PFSK-1 (cell line): Measurements from ENCODE around the gene GNG7.
A peak's percentile ranks its signal among the peaks of the same experiment; 100 is the strongest.

Experiments used
- FOXP2 ChIP-seq: optimal IDR thresholded peaks from 2 replicates; pipeline ENCODE3; 2011; ENCODE audit warnings: borderline replicate concordance, control low read depth, inconsistent platforms; ENCODE audit not compliant: insufficient read depth; ENCODE audit errors: extremely low read length, extremely low read depth
- POLR2AphosphoS5 ChIP-seq: IDR thresholded peaks from 2 replicates; pipeline ENCODE4 v1.6.1; 2012; ENCODE audit warnings: low read depth, mild to moderate bottlenecking, control low read depth, low read length, moderate library complexity
- SIN3A ChIP-seq: IDR thresholded peaks from 2 replicates; pipeline ENCODE4 v1.6.1; 2012; ENCODE audit warnings: mild to moderate bottlenecking, low read length, moderate library complexity, borderline replicate concordance; ENCODE audit not compliant: insufficient read depth
- TAF1 ChIP-seq: IDR thresholded peaks from 2 replicates; pipeline ENCODE4 v1.6.1; 2012; ENCODE audit warnings: low read length, control low read depth, borderline replicate concordance; ENCODE audit not compliant: insufficient read depth
- TF ChIP-seq, protein P1 (sequence below), 2 experiments: IDR thresholded peaks; 2 replicates each; pipeline versions ENCODE4 v1.6.1 to v1.8.0; 2011 to 2012; ENCODE audit warnings: low read depth in 2 of 2, low read length in 2 of 2, control low read depth in 1 of 2, inconsistent platforms in 1 of 2, mild to moderate bottlenecking in 1 of 2, moderate library complexity in 1 of 2; ENCODE audit not compliant: insufficient read depth in 1 of 2

The GNG7 gene

GRCh38 chr19:2546128-2547032 is 156.1 kb downstream of the GNG7 start:
- TF ChIP-seq SIN3A, result no peak
- peak; percentile 23 for TF ChIP-seq FOXP2

DNA sequence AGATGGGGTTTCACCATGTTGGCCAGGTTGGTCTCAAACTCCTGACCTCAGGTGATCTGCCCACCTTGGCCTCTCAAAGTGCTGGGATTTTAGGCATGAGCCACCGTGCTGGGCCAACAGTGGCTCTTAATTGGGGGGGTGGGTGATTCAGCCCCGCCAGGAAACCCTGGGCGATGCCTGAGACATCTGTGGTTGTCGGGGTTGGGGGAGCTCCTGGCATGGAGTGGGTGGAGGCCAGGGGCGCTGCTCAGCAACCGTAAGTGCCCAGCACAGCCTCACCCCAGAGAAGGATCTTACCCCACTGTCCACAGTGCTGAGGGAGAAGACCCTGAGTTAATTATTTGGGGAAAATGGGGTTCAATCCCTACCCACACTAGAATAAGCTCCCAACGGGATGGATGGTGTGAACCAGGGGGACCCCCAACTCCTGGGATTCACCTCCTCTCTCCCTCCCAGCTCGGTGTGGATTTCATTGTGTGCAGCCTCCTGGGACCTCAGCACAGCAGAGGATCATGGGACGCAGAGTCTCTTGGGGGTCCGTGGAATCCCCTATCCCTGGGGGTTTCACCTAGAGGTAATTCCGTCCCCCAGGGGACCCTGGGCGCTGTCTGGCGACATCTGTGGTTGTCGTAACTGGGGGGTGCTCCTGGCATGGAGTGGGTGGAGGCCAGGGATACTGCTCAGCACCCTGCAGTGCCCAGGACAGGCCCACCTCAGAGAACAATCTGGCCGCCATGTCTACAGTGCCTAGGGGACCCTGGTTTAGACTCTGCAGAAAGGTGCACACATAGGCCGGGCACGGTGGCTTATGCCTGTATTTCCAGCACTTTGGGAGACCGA is 157.7 kb downstream of the GNG7 start:
- TF ChIP-seq TAF1 (no peak), POLR2AphosphoS5 (no peak), SIN3A (no peak), FOXP2 (no peak)
- TF ChIP-seq, protein P1, sequence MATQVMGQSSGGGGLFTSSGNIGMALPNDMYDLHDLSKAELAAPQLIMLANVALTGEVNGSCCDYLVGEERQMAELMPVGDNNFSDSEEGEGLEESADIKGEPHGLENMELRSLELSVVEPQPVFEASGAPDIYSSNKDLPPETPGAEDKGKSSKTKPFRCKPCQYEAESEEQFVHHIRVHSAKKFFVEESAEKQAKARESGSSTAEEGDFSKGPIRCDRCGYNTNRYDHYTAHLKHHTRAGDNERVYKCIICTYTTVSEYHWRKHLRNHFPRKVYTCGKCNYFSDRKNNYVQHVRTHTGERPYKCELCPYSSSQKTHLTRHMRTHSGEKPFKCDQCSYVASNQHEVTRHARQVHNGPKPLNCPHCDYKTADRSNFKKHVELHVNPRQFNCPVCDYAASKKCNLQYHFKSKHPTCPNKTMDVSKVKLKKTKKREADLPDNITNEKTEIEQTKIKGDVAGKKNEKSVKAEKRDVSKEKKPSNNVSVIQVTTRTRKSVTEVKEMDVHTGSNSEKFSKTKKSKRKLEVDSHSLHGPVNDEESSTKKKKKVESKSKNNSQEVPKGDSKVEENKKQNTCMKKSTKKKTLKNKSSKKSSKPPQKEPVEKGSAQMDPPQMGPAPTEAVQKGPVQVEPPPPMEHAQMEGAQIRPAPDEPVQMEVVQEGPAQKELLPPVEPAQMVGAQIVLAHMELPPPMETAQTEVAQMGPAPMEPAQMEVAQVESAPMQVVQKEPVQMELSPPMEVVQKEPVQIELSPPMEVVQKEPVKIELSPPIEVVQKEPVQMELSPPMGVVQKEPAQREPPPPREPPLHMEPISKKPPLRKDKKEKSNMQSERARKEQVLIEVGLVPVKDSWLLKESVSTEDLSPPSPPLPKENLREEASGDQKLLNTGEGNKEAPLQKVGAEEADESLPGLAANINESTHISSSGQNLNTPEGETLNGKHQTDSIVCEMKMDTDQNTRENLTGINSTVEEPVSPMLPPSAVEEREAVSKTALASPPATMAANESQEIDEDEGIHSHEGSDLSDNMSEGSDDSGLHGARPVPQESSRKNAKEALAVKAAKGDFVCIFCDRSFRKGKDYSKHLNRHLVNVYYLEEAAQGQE (IDR thresholded peaks at IDR 0.05; ENCODE audit: insufficient read depth in 1 of 2, low read depth in 2 of 2, low read length in 2 of 2), result no peak

- TF ChIP-seq SIN3A (no peak), POLR2AphosphoS5 (0 out of 2 replicates have a peak, but pooled peaks have one; percentile 40), FOXP2 (peak; percentile 70), TAF1 (0 out of 2 replicates have a peak, but pooled peaks have one; percentile 54)
Observed at GRCh38 chr19:2543463-2544442, 158.7 kb downstream of the GNG7 start.

DNA sequence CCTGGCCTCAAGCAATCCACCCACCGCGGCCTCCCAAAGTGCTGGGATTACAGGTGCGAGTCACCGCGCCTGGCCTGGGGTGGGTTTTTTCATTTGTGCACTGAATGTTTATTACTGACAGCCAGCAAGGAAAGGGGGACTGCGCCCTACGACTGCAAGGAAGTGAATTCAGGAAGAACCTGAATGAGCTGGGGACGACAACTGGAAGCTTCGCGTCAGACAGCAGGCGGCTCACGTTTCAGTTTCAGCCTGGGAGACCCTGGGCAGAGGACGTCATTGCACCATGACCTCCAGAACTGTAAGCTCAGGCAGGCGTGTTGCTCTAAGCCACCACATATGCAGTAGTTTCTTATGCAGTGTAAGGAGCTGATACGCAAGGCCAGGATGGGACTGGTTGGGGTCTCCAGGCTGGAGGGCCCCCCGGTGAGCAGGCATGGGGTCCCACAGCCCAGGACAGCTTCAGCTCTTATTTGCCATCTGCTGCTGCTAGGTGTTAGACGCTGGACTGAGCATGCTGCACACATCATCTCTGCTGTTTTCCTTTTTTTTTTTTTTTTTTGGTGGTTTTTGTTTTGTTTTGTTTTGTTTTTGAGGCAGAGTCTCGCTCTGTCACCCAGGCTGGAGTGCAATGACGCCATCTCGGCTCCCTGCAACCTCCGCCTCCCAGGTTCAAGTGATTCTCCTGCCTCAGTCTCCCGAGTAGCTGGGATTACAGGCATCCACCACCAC is 160.0 kb downstream of the GNG7 start:
- TF ChIP-seq FOXP2 (no peak), POLR2AphosphoS5 (no peak), SIN3A (no peak), TAF1 (no peak)
- TF ChIP-seq, protein P1 (IDR thresholded peaks at IDR 0.05; ENCODE audit: insufficient read depth in 1 of 2, low read depth in 2 of 2, low read length in 2 of 2), result no peak

GRCh38 chr19:2540646-2541454 is 161.6 kb downstream of the GNG7 start:
- TF ChIP-seq SIN3A (no peak), FOXP2 (no peak), TAF1 (no peak), POLR2AphosphoS5 (no peak)
- TF ChIP-seq, protein P1 (IDR thresholded peaks at IDR 0.05; ENCODE audit: insufficient read depth in 1 of 2, low read depth in 2 of 2, low read length in 2 of 2), result no peak
